Nephron progenitor cell (in vitro differentiated cells): ENCODE results near the gene EXOSC9.
A peak's percentile ranks its signal among the peaks of the same experiment; 100 is the strongest.

ENCODE experiments used
- DNase-seq: peaks from one replicate; pipeline ENCODE4 v3.0.0; 2021
- H3K27ac Mint-ChIP-seq: 2 replicates; pipeline ENCODE4 v1.8.0; 2021; ENCODE audit warnings: mild to moderate bottlenecking, moderate library complexity, mixed read lengths
- H3K27me3 Mint-ChIP-seq: 2 replicates; pipeline ENCODE4 v1.8.0; 2021; ENCODE audit warnings: mild to moderate bottlenecking, low read depth, mixed read lengths; ENCODE audit not compliant: poor library complexity
- H3K36me3 Mint-ChIP-seq: 2 replicates; pipeline ENCODE4 v1.8.0; 2021; ENCODE audit warnings: low read depth, mixed read lengths
- H3K4me1 Mint-ChIP-seq: 2 replicates; pipeline ENCODE4 v1.8.0; 2021; ENCODE audit warnings: mixed read lengths
- H3K4me3 Mint-ChIP-seq: 2 replicates; pipeline ENCODE4 v1.8.0; 2021; ENCODE audit warnings: mild to moderate bottlenecking, moderate library complexity, mixed read lengths
- H3K9me3 Mint-ChIP-seq: 2 replicates; pipeline ENCODE4 v1.8.0; 2021; ENCODE audit warnings: mild to moderate bottlenecking, moderate library complexity, mixed read lengths
- TF ChIP-seq, protein P1 (sequence below): fragments of 200-600 bp; sonication (generic); IDR thresholded peaks from 2 replicates; pipeline ENCODE4 v1.5.0; 2021; ENCODE audit warnings: antibody characterized with exemption

The EXOSC9 gene

DNA sequence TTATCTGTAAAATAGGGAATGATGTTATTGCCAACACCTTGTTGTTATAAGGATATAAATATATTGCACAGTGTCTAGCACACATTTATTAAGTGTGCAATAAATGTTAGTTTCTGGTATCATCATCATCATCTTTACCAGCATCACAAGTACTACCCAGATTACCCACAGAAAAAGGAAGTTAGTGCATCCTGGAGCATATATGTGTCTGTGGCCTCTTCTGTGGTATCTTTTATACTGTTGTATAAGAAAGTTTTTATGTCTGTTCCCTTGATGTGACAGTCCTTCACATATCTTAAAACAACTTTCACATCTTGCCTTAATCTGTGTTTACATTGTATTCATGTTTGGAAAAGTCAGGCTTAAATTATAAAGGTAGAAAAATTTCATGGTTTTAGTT, 10.0 kb downstream of the EXOSC9 start:
- no peaks in the 10 kb centered on the region for H3K9me3 Mint-ChIP-seq
- TF ChIP-seq, protein P1, sequence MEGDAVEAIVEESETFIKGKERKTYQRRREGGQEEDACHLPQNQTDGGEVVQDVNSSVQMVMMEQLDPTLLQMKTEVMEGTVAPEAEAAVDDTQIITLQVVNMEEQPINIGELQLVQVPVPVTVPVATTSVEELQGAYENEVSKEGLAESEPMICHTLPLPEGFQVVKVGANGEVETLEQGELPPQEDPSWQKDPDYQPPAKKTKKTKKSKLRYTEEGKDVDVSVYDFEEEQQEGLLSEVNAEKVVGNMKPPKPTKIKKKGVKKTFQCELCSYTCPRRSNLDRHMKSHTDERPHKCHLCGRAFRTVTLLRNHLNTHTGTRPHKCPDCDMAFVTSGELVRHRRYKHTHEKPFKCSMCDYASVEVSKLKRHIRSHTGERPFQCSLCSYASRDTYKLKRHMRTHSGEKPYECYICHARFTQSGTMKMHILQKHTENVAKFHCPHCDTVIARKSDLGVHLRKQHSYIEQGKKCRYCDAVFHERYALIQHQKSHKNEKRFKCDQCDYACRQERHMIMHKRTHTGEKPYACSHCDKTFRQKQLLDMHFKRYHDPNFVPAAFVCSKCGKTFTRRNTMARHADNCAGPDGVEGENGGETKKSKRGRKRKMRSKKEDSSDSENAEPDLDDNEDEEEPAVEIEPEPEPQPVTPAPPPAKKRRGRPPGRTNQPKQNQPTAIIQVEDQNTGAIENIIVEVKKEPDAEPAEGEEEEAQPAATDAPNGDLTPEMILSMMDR = no peak
- no peak overlapping the region for H3K27ac Mint-ChIP-seq

GRCh38 chr4:121814756-121815155, 13.6 kb downstream of the EXOSC9 start:
- peak overlapping the region; percentile 78 for H3K27ac Mint-ChIP-seq
- no peaks in the 10 kb centered on the region for H3K4me1 Mint-ChIP-seq
- no peaks in the 10 kb centered on the region for H3K27me3 Mint-ChIP-seq
- H3K9me3 Mint-ChIP-seq = no peaks in the 10 kb centered on the region
- TF ChIP-seq, protein P1 = no peak
- DNase-seq = no peak
- H3K4me3 Mint-ChIP-seq = no peak overlapping the region
- peaks cover 60% of the 10 kb centered on the region for H3K36me3 Mint-ChIP-seq

More for the DNA sequence above, 10.0 kb downstream of the EXOSC9 start:
- no peak for DNase-seq
- peaks cover 53% of the 10 kb centered on the region for H3K36me3 Mint-ChIP-seq
- no peak overlapping the region for H3K4me3 Mint-ChIP-seq
- no peaks in the 10 kb centered on the region for H3K4me1 Mint-ChIP-seq
- no peaks in the 10 kb centered on the region for H3K27me3 Mint-ChIP-seq

DNA sequence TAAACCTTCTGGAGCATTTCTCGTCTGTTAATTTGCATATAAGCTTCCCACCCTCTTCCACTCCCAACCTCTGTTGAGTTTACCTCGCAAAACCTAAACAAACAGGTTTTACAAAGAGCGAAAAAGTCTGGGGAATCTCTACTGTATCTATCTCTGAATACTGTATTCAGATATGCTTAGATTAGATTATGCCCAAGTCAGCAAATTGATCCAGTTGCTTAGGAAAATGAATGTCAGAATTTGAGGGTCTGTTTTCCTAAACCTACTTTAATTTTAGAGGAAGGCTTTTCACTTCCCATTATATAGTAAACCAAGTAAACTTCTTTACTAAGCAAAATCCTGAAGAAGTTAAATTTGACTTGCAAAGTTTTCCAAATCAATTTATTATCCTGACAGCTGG, 15.9 kb downstream of the EXOSC9 start:
- peak overlapping the region; percentile 19 for H3K27ac Mint-ChIP-seq
- H3K4me3 Mint-ChIP-seq = no peak overlapping the region
- no peak for DNase-seq
- H3K36me3 Mint-ChIP-seq = peaks cover 48% of the 10 kb centered on the region
- peaks cover 12% of the 10 kb centered on the region for H3K4me1 Mint-ChIP-seq
- TF ChIP-seq, protein P1 = no peak
- no peaks in the 10 kb centered on the region for H3K27me3 Mint-ChIP-seq
- no peaks in the 10 kb centered on the region for H3K9me3 Mint-ChIP-seq

- H3K36me3 Mint-ChIP-seq = peaks cover 44% of the 10 kb centered on the region
- H3K9me3 Mint-ChIP-seq = no peaks in the 10 kb centered on the region
- H3K4me3 Mint-ChIP-seq = no peak overlapping the region
- DNase-seq = no peak
- TF ChIP-seq, protein P1 = no peak
- no peaks in the 10 kb centered on the region for H3K27me3 Mint-ChIP-seq
- H3K27ac Mint-ChIP-seq = peak overlapping the region; percentile 81
- peaks cover 19% of the 10 kb centered on the region for H3K4me1 Mint-ChIP-seq
Measured at GRCh38 chr4:121817701-121818100, 16.6 kb downstream of the EXOSC9 start.

DNA sequence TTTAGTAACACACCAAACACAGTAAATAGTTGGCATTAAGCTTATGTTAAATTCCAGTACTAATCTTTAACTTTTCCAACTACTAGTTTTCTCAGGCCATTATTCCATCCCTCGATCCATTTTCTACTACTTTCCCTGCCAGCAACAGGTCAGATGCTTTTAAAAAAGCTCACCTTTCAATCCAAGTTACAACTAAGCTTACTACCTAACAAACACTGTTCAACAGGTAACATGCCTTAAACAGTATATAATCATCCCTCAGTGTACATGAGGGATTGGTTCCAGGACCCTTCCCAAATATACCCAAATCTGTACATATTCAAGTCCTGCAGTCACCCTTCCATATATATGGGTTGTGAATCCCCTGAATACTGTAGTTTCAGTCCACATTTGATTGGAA, 17.1 kb downstream of the EXOSC9 start:
- H3K27ac Mint-ChIP-seq = peak overlapping the region; percentile 77
- TF ChIP-seq, protein P1 = no peak
- peaks cover 40% of the 10 kb centered on the region for H3K36me3 Mint-ChIP-seq
- H3K4me1 Mint-ChIP-seq = peaks cover 19% of the 10 kb centered on the region
- H3K27me3 Mint-ChIP-seq = no peaks in the 10 kb centered on the region
- H3K9me3 Mint-ChIP-seq = no peaks in the 10 kb centered on the region
- H3K4me3 Mint-ChIP-seq = no peak overlapping the region
- no peak for DNase-seq

DNA sequence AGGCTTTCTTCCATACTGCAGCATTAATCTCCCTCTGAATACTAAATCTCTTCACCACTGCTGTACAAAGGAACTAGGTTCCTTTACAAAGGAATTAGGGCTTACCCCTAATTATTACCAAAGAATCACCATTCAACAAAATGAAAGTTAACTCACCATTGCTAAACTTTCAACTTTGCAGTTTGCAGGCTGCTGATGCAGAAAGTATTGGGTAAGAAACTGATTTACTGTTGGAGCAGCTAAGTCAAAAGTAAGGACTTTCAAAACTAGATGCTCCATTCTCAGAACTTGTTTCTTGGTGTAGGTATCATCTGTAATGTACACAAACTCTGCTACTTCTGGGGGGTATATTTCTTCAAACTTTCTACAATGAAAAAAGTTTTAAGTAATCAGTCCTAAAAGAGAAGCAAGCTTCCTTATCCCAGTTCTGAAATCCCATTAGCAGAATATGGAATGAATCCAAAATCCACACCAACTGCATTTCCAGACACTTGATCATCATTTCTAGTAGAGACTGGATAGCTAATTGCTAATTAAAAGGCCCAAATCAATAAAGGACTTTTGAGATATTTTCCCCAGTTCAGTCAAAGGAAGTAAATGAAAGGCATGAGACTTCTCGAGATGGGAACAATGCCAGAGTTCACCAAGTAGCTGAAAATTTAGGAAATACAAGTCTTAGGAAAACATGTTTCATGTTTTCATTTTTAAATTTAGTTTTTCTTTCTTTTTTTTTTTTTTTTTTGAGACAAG, 18.3 kb downstream of the EXOSC9 start:
- peaks cover 34% of the 10 kb centered on the region for H3K36me3 Mint-ChIP-seq
- H3K9me3 Mint-ChIP-seq = no peaks in the 10 kb centered on the region
- DNase-seq = no peak
- H3K27ac Mint-ChIP-seq = peak overlapping the region; percentile 3
- no peaks in the 10 kb centered on the region for H3K27me3 Mint-ChIP-seq
- no peak overlapping the region for H3K4me3 Mint-ChIP-seq
- peaks cover 27% of the 10 kb centered on the region for H3K4me1 Mint-ChIP-seq
- TF ChIP-seq, protein P1 = no peak
